ENCODE data around the gene MUC15.

DNA sequence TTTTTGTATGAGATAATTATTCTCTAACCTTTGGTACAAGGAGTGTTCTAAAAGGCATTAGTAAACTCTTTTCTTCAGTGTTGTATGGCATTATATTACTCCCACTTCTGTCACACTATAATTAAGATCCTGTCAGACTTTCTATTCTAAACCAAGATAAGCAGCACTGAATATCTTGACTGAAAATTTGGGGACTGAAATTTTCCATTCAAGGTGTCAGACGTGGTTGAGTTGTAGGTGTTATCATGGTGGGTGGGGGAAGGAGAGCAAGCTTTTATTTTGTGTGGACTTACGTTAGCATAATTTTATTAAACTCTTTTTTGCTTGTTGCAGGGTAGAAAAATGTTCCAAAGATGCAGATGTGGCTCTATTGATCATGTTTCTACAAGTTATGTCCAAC, 22.9 kb downstream of the MUC15 start:
- no peak for TF ChIP-seq POLR2A (IDR thresholded peaks at IDR 0.05; ENCODE audit: low read depth, low read length)
- TF ChIP-seq, protein P1, sequence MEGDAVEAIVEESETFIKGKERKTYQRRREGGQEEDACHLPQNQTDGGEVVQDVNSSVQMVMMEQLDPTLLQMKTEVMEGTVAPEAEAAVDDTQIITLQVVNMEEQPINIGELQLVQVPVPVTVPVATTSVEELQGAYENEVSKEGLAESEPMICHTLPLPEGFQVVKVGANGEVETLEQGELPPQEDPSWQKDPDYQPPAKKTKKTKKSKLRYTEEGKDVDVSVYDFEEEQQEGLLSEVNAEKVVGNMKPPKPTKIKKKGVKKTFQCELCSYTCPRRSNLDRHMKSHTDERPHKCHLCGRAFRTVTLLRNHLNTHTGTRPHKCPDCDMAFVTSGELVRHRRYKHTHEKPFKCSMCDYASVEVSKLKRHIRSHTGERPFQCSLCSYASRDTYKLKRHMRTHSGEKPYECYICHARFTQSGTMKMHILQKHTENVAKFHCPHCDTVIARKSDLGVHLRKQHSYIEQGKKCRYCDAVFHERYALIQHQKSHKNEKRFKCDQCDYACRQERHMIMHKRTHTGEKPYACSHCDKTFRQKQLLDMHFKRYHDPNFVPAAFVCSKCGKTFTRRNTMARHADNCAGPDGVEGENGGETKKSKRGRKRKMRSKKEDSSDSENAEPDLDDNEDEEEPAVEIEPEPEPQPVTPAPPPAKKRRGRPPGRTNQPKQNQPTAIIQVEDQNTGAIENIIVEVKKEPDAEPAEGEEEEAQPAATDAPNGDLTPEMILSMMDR (conservative IDR thresholded peaks at IDR 0.05; ENCODE audit: low read depth, low read length): no peak
- no peak for TF ChIP-seq CEBPB (IDR thresholded peaks at IDR 0.05; ENCODE audit: low read depth, low read length)
- TF ChIP-seq FOS (IDR thresholded peaks at IDR 0.05; ENCODE audit: low read depth, low read length): no peak
- no peak for TF ChIP-seq SMC3 (IDR thresholded peaks at IDR 0.05; ENCODE audit: low read depth, low read length)
- TF ChIP-seq, protein P2, sequence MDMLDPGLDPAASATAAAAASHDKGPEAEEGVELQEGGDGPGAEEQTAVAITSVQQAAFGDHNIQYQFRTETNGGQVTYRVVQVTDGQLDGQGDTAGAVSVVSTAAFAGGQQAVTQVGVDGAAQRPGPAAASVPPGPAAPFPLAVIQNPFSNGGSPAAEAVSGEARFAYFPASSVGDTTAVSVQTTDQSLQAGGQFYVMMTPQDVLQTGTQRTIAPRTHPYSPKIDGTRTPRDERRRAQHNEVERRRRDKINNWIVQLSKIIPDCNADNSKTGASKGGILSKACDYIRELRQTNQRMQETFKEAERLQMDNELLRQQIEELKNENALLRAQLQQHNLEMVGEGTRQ (IDR thresholded peaks at IDR 0.05; ENCODE audit: low read depth, low read length): no peak

Measured in IMR-90 (cell line).